ENCODE data around the gene ECE1.
A peak's percentile ranks its signal among the peaks of the same experiment; 100 is the strongest.

Gene ECE1

DNA sequence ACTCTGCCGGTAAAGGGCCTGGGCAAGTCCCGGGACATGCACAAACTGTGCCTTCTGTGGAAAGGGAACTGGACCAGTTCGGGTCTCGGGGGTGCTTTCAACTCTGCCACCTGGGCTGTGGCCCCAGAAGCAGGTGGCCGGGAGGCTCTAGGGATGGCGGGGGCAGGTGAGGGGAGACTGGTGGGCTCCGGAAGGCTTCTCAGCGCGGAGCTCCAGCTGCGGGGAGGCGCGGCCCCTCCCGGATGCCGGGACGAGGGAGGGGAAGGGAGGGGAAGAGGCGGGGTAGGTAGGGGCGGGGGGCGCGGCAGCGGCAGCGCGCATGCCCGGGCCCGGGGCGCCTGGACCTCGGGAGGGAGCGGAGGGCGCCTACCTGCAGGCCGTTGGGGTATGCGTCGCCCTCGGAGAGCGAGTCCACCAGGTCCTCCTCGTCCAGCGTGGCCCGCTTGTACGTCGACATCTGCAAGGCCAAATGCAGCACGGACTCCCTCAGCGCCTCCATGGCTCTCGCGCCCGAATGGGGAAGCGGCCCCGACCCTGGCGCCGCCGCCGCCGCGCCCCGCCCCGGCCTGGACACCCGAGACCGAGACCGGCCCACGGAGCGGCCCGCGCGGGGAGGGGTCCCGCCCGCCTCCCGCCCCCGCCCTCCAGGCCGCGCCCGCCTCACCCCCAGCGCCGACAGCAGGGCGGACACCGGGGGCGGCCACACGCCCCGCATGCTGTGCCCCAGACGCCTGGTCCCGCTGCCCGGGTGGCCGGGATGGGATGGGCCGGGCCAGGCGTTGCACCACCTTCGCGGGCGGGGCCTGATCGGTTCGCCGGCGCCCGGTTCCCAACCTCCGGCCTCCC lies at the start of gene ECE1:
Gene ECE1, minus strand, starts transcription at position 764 of the 846 bp plus-strand sequence. Its CDS starts 49 bp downstream, at position 715.
- DNase-seq (ENCODE audit: low read depth in 2 of 2): peak in 1 of 2 donors; percentile 24

DNA sequence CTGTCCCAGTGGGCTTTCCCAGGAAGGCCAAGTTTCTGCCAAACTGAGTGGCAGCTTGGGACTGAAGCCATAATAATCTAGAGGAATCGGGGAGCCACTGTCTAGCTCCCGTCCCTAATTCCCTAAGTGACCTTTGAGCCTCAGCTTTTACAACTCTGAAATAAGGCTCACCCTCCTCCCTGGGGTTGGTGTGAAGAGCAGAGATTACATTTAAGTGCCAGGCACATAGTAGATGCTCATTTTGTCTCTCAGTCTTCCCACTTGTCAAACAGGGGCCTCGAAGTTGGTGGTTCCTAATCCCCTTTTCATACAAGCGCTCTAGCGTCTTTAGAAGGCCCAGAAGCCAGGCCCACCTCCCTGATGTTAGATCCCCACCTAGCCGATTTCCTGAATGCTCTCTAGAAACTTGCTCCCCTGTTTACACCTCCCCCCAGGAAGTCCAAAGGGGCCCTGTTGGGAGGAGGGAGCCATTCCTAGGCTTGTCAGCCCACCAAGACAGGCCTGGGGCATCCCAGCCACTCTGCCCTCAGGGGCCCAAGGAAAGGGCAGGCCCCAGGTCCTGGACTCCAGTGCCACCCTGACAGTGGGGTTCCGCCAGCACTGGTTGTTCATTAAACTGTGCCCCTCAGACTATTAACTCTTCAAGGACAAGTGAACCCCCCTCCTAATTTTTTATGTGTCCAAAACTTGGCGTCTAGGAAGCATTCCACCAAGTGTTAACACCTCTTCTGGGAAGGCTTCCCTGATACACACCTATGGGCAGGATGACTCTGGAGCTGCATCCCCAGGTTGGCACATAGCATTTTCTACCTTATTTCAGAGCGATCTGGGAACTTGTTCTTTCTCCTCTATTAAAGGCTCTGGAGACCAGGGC lies 49.3 kb upstream of the ECE1 start:
- DNase-seq (ENCODE audit: low read depth in 2 of 2): no peak

DNA sequence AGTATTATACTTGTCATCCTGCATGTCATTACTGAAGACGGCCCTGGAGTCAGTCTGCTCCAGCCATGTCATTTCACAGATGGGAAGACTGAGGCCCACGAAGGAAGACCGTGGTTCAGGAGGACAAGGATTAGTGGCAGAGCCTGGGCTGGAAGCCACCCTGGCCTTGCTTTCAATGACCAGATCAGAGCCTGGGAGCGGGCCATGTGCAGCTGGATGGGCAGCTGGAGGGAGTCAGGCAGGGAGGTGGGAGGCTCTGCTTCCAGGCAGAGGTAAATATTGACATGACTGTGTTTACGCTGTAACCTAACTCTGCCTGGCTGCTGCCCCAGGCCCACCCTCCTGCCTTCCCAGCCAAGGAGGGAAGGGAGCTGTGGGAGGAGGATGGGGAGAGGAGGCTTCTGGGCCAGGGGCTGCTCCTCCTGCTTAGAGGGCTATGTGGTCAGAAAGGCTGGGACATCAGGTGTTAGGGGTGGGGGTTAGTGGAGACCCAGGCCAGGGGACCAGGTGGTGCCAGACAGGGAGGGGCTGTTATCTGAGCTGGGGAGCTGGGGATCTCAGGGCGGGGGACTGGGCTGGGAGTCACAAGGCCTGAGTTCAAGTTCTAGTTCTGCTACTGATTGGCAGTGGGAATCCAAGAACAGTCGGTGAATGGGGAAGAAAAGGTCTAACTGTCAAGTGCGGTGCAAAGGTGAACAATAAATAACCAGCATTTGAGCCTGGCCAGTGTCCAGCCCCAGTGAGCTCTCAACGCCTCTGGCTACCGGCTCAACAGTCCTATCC lies 48.5 kb upstream of the ECE1 start:
- no peak for DNase-seq (ENCODE audit: low read depth in 2 of 2)

DNA sequence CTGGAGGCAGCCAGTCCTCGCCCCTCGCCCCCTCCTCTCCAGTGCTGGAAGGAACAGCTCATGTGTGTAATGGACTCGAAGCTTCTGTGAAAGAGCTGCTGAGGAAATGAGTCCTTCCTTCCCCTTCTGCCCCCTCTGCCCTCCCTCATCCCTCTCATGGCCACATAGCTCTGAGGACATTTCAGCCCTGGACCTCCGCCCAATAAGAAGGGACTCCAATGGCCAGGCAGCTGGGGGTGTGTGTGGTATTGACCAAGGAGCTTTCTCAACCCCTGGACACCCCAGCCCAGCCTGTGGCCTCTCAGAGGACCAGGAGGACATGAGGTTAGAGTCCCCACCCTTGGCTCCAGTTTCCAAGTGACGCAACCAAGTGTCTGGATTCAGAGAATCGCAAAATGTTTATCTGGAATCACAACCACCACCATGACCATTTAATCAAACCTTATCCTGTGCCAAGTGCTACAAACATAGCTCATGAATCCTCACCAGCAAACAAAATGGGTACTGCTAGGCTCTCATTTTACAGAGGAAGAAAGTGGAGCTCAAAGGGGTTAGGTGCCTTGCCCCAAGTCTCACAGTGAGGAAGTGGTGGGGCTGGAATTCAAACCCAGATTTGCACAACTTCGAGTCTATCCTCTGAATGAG lies 47.8 kb upstream of the ECE1 start:
- DNase-seq (ENCODE audit: low read depth in 2 of 2): no peak

DNA sequence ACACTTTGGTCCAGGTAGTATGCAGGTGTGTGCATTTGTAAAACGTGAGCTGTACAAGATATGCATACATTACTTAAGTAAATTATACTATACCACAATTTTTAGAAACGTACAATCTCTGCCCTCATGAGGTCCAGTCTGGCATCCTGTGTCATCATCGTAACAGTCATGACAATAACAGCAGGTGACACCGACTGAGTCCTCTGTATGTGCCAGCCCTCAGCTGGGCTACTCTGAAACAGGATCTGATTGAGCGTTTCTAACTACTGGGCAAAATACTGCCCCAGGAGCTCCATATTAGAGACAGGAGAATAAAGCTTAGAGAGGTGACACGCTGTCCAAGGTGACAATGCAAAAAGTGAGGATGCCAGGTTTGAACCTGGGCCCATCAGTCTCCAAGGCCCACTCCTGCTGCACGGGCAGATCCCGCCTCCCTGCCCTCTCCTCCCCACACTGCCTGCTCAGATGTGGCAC lies 47.2 kb upstream of the ECE1 start:
- no peak for DNase-seq (ENCODE audit: low read depth in 2 of 2)

DNA sequence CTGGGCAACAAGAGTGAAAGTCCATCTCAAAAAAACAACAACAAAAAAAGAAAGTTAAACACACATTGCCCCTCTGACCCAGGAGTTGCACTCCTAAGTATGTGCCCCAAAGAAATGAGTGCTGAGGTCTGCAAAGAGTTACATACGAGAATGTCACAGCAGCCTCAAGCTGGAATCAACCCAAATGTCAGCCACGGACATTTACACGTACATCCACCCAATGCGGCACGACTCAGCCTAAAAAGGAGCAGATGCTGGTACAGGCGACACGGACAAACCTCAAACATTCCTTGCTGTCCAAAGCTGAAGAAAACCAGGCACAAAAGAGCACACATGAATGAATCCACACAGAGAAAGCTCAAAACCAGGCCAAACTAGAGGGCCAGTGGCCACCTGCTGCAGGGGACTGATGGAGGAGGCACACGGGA lies 46.8 kb upstream of the ECE1 start:
- no peak for DNase-seq (ENCODE audit: low read depth in 2 of 2)

DNA sequence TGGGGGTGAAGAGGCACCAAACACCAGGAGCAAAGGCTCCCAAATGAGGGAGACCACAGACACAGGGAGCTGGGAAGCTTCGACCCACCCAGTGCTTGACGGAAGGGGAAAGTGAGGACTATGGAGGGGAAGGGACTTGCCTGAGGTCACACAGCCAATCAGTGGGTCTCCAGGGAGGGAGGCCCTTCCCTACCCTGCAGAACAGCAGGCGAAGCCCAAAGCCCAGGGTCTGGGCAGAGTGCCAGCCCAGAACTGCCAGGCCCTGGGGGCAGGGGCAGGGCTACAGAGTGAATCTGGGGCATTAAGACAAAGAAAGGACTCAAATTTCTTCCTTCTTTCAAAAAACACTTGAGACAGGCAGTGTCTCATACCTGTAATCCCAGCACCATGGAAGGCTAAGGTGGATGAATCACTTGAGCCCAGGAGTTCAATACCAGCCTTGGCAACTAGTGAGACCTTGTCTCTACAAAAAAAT lies 45.5 kb upstream of the ECE1 start:
- no peak for DNase-seq (ENCODE audit: low read depth in 2 of 2)

DNA sequence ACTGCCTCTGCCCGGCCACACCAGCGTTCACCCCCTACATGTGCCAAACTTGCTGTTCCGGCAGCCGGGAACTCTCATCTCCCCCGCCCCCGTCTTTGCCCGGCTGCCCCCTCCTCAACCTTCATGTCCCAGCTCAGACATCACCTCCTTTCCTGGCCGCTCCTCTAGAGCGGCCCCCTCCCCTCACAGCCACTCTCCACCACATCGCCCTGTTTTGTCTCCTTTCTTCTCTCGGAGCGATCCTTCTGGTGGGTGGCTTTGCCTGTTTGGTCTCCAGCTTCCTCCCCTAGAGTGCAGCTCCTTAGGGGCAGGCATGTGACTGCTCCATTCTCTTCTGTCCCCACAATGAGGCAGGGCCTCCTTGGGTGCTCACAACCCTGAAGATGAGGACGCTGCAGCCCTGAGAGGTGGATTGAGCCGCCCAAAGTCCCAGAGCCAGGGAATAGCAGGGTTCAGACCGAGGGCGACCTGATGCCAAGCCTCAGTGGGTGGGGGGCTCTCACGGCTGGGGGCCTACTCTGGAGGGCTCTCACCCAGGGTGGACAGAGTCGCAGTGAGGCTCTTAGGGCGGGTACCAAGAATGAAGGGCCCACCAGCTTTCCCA lies 44.9 kb upstream of the ECE1 start:
- no peak for DNase-seq (ENCODE audit: low read depth in 2 of 2)

DNA sequence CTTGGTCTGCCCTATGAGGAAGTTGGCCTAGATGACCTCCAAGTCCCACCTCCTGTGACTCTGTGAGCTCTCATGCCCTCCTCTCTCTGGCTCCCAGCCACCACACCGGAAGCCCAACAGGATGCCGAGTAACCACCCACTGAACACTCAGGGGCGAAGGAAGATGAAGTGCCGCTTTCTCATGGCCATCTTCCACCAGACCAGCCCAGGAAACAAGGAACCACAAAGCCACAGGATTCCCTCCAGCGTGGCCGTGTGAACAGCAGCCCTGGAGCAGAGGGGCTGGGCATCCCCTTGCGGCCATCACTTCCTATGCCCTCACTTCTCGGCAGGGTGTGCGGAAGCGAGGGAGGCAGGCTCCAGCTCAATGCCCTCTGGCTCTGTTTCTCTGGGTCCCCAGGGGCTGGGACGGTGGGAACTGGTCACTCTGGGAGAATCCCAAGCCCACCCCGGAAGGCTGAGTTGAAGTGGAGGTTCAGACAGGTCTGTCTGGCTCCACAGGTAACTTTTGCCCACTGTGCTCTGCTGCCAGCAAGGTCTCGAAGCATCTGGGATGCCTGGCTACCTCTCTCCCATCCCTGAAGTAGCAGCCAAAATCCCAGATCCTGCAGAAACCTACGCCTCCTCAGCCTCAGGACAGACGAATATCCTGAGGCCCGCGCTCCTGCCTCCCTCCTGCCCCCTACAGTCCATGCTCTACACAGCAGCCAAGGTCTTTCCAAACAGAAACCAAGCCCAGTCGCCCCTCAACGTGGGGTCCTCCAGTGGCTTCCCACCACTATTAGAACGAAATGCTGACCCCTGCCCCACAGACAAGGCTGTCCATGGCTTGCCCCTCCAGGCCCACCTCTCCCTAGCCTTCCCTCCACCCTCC lies 44.2 kb upstream of the ECE1 start:
- DNase-seq (ENCODE audit: low read depth in 2 of 2): peak; percentile 57 to 73

DNA sequence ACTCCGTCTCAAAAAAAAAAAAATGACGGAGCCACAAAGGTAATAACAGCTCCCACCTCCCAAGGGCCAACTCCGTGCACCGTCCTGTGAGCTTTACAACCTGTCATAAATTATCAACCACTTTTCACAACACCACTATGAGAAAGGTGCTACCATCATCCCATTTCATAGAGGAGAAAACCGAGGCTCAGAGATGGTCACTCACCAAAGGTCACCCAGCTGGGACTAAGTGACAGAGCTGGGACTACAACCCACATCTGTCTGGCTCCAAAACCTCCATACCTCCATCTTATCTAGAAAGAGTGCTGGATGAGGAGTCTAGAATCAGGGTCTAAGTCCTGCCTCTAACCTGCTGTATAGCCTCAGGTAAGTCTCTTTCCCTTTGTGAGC lies 43.6 kb upstream of the ECE1 start:
- DNase-seq (ENCODE audit: low read depth in 2 of 2): no peak

DNA sequence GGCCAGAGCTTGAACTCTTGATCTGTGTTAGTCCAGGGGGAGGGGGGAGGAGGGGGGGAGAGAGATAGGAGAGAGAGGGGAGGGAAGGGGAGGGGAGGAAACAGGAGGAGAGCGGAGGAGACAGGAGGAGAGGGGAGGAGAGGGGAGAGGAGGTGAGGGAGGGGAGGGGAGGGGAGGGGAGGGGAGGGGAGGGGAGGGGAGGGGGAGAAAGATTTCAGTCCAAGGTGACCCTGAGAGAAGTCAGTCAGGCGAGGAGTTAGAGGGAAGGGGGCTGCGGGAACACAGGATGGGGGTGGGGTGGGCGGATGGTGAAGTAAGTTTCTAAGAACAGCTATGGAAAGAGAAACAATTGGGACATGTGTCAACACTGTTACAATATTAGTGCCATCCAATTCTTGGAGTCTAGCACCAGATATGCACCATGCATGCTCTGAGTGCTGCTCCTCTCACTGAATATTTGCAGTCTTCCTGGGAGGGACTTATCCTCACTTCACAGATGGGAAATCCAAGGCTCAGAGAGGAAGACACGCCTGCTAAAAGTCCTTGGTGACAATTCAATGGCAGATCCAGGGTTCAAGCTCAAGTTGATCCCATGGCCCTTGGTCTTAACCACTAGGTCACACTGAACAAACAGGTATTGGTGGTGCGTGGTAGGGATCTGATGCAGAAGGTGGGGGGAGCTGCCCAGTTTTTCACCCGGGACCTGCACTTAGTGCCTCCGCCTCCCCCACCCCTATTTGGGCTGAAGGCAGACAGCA lies 42.5 kb upstream of the ECE1 start:
- DNase-seq (ENCODE audit: low read depth in 2 of 2): no peak

DNA sequence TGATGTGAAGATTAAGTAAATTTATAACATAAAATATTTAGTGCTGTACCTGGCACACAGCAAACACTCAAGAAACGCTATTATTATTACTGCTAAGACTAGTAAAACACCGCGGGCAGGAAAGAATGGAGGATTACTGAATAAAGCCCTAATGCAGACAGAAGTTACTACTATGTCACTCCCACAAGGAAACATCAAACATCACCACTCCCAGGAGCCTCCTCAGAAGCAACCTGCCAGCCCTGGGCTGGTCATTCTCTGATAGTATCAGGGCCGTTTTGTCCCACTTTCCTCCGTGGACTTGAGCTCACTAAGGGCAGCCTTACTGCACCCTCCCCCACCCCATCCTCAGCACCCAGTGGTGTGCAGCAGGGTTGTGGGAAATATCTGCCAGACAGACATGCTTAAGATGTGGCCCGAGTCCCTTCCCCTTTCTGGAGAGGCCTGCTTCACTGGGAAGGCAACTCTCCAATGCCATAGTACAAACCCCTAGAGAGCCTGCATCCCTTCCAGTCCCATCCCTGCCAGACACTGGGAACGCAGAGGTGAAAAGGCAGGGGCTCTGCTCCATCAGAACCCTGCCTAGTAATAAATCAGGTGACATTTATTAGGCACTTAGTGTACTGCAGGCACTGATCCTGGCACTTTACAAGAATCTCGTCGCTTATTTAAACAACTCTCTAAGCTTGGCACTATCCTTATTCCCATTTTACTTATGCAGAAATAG lies 41.7 kb upstream of the ECE1 start:
- DNase-seq (ENCODE audit: low read depth in 2 of 2): no peak

DNA sequence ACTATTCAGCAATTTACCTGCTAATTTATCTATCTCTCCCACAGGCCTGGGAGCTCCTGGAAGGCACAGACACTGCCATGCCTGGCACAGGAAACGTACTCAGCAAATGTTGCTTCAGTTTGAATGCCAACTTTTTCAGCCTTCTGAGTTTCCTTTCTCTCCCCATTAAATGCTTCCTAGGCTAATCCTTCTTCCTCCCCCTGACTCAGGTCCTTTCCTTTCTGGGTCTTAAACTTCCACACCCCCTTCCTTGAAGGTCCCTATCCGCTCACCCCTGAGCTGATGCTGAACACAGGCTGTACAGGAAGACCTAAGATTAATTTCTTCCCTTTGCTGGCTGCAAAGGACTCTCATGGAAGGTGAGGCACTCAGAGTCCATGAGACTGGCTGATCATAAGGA lies 40.3 kb upstream of the ECE1 start:
- DNase-seq (ENCODE audit: low read depth in 2 of 2): no peak

DNA sequence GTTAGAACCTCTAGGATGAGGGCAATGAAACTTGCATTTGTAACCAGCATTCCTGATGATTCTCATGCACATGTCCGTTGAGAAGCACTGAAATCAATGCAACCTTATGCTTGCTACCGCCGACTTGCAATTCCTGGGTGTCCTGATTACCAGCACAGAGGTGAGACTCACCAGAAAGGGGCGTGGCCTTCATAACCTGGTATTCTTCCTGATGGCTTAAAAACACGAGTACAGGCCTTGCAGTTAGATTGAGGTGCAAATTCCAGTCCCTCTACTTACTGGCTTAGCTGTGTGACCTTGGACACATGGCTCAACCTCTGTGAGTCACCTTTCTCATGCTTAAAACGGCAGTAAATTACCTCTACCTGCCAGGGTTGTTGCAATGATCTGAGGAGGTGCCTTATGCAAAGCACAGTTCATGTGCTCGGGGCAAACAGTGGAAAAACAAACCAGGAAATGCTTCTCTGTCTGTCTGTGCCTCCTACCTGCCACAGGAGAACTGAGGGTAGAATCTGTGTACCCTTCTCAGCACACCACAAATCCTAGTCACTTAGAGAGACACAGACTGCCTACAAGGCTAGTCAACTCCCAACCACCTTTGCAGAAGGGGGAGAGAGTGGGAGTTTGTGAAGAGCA lies 39.1 kb upstream of the ECE1 start:
- no peak for DNase-seq (ENCODE audit: low read depth in 2 of 2)

DNA sequence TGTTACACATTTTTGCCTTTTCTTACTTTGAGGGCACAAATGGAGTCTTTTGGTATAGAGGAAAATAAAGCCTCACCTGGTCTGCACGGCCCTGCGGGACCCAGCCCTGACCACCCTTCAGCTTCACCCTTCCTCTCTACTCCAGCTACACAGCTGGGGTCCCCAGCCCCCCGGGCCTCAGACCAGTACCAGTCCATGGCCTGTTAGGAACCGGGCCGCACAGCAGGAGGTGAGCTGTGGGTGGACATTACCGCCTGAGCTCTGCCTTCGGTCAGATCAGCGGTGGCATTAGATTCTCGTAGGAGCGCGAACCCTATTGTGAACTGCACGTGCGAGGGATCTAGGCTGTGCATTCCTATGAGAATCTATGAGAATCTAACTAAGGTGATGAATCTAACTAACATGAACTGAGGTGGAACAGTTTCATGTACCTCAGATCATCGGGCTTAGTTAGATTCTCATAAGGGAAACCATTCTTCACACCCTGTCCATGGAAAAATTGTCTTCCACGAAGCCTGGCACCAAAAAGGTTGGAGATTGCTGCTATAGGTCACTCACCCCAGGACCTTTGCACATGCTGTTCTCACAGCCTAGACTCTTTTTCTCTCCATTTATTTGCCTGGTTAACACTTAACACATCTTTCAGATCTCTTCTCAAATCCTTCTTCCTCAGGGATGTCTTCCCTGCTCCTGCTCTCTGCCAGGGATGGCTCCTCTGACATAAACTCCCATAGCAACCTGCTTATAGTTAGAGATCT lies 37.5 kb upstream of the ECE1 start:
- no peak for DNase-seq (ENCODE audit: low read depth in 2 of 2)

DNA sequence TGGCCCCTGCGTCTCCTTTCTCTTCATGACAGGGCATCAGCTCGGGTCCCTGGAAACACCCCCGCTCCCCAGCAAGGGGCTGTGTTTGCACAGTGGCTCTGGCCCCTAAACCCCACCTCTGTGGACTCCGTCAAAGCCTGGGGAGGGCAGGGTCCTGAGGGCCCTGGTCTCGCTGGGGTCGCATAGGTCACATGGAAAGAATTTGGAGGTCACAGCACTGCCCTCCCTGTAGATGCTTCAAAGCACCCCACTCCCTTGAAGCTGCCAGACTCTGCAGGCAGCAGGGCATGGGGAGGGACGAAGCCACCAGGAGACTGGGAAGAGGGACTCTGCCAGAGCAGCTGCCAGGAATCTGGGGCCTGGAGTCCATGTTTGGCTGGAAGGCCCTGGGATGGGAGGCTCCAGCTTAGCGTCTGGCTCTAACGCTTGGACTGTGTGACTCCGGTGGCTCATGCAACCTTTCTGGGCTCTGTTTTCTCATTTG lies 36.6 kb upstream of the ECE1 start:
- DNase-seq (ENCODE audit: low read depth in 2 of 2): no peak
